Measurements from ENCODE around the gene CDC42SE2.
"Not testable (repeated sequence)": the region's sequence is repeated elsewhere in the genome, so short reads cannot be mapped to it uniquely, and the experiment has no call there.

CDC42SE2 gene

DNA sequence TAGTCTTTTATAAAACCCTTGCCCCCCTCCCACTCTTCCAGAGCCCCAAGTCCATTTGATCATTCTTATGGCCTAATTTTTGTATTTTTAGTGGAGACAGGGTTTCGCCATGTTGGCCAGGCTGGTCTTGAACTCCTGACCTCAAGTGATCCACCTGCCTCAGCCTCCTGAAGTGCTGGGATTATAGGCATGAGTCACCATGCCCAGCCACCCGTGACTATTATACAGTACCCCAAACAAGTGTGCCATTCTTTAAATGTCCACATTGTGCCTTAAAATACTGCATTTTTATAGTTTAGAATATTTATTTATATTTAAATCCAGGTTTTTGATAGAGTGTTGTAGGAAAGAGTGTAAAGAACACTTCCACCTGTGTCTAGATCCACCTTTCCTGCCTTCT, 116.4 kb downstream of the CDC42SE2 start:
- TF ChIP-seq PAX5 (IDR thresholded peaks at IDR 0.05; ENCODE audit: insufficient read depth, low read length, severe bottlenecking), result peak; percentile 29
- not testable (repeated sequence) for DNase-seq (ENCODE audit: insufficient read length, low spot score); FAIRE-seq

DNA sequence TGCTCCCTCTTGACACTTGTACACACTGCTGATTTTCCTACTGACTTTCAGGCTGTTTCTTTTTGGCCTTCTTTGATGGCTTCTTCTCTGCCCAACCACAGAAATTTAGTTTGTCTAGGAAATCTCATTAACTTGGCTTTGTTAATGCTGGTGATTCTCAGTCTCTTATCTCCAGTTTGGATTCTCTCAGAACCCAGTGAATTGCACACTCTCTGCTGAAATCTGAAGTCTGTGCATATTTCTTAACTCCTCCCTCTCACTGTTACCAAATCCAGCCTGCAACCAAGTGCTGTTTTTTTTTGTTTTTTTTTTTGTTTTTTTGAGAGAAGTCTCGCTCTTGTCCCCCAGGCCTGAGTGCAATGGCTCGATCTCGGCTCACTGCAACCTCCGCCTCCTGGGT, 117.2 kb downstream of the CDC42SE2 start:
- FAIRE-seq (no peak), DNase-seq (ENCODE audit: insufficient read length, low spot score) (no peak)
- TF ChIP-seq TAF1 (IDR thresholded peaks at IDR 0.05; ENCODE audit: low read depth, low read length) (no peak), POLR2A (IDR thresholded peaks at IDR 0.05; ENCODE audit: low read depth, low read length) (no peak), POLR2AphosphoS5 (IDR thresholded peaks at IDR 0.05; ENCODE audit: low read depth, low read length) (no peak), SPI1 (IDR thresholded peaks at IDR 0.05; ENCODE audit: low read depth, low read length) (no peak), PAX5 (IDR thresholded peaks at IDR 0.05; ENCODE audit: insufficient read depth, low read length, severe bottlenecking) (no peak), POU2F2 (IDR thresholded peaks at IDR 0.05; ENCODE audit: low read depth, low read length) (no peak)

DNA sequence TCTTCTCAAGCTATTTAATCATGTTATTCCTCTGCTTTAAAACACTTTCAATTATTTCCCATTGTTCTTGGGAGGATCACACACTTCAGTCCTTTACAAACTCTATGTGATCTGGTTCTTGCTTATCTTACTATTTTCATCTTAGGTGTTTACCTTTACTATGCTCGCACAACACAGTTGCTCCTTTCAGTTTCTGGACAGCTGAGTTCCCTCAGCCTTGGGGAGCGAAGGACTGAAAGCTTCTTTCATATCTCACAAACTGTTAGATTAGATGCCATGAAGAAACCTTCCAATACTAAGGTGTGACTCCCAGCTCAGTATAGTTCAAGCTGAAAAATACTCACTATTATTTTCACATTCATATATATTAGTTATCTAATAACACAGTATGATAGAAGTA, 117.9 kb downstream of the CDC42SE2 start:
- no peak for TF ChIP-seq POLR2A (IDR thresholded peaks at IDR 0.05; ENCODE audit: low read depth, low read length)
- no peak for TF ChIP-seq POLR2AphosphoS5 (IDR thresholded peaks at IDR 0.05; ENCODE audit: low read depth, low read length)
- no peak for TF ChIP-seq TAF1 (IDR thresholded peaks at IDR 0.05; ENCODE audit: low read depth, low read length)
- no peak for TF ChIP-seq PAX5 (IDR thresholded peaks at IDR 0.05; ENCODE audit: insufficient read depth, low read length, severe bottlenecking)
- no peak for TF ChIP-seq SPI1 (IDR thresholded peaks at IDR 0.05; ENCODE audit: low read depth, low read length)
- no peak for TF ChIP-seq POU2F2 (IDR thresholded peaks at IDR 0.05; ENCODE audit: low read depth, low read length)
- FAIRE-seq, result peak; percentile 47

GRCh38 chr5:131382407-131383395, 118.8 kb downstream of the CDC42SE2 start:
- FAIRE-seq, result peak; percentile 96
- DNase-seq (ENCODE audit: insufficient read length, low spot score), result no peak
- TF ChIP-seq POU2F2 (IDR thresholded peaks at IDR 0.05; ENCODE audit: low read depth, low read length) (0 out of 2 replicates have a peak, but pooled peaks have one; percentile 12), POLR2AphosphoS5 (IDR thresholded peaks at IDR 0.05; ENCODE audit: low read depth, low read length) (no peak), PAX5 (IDR thresholded peaks at IDR 0.05; ENCODE audit: insufficient read depth, low read length, severe bottlenecking) (no peak), SPI1 (IDR thresholded peaks at IDR 0.05; ENCODE audit: low read depth, low read length) (peak; percentile 12; the same call in 1 of the 2 replicates), TAF1 (IDR thresholded peaks at IDR 0.05; ENCODE audit: low read depth, low read length) (no peak)

More for the DNA sequence above, 117.9 kb downstream of the CDC42SE2 start:
- DNase-seq (ENCODE audit: insufficient read length, low spot score), result no peak

GRCh38 chr5:131384173-131384572, 120.3 kb downstream of the CDC42SE2 start:
- TF ChIP-seq PAX5 (IDR thresholded peaks at IDR 0.05; ENCODE audit: insufficient read depth, low read length, severe bottlenecking), result no peak
- TF ChIP-seq POLR2A (IDR thresholded peaks at IDR 0.05; ENCODE audit: low read depth, low read length), result no peak
- TF ChIP-seq POU2F2 (IDR thresholded peaks at IDR 0.05; ENCODE audit: low read depth, low read length), result no peak
- no peak for TF ChIP-seq TAF1 (IDR thresholded peaks at IDR 0.05; ENCODE audit: low read depth, low read length)
- no peak for TF ChIP-seq POLR2AphosphoS5 (IDR thresholded peaks at IDR 0.05; ENCODE audit: low read depth, low read length)
- TF ChIP-seq SPI1 (IDR thresholded peaks at IDR 0.05; ENCODE audit: low read depth, low read length), result no peak
- FAIRE-seq, result no peak
- no peak for DNase-seq (ENCODE audit: insufficient read length, low spot score)

DNA sequence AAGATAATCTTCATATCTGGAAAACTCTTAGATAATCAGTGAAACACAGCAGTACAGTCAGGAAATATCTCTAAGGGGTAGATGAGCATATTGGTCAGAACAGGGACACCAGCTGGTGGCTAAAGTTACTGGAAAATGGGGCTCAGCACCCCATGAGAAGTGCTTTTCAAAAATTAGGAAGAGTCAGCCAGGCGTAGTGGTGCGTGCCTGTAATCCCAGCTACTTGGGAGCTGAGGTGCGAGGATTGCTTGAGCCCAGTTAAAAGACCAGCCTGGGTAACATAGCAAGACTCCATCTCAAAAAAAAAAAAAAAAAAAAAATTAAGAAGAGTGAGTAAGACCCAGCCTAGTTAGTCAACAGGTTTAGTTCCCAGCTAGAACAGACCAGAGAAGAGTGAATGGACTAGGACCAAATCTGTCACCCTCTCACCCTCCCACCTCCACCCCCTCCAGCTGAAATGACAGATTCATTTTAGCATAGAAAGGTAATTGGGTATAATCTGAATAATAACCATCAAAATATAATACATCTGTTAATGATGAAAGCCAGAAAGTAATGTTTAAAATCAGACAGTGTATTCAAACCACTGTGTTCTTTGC, 120.9 kb downstream of the CDC42SE2 start:
- DNase-seq (ENCODE audit: insufficient read length, low spot score) (no peak), FAIRE-seq (no peak)
- TF ChIP-seq POLR2AphosphoS5 (IDR thresholded peaks at IDR 0.05; ENCODE audit: low read depth, low read length), result no peak
- no peak for TF ChIP-seq PAX5 (IDR thresholded peaks at IDR 0.05; ENCODE audit: insufficient read depth, low read length, severe bottlenecking)
- no peak for TF ChIP-seq POLR2A (IDR thresholded peaks at IDR 0.05; ENCODE audit: low read depth, low read length)
- TF ChIP-seq SPI1 (IDR thresholded peaks at IDR 0.05; ENCODE audit: low read depth, low read length), result no peak
- no peak for TF ChIP-seq TAF1 (IDR thresholded peaks at IDR 0.05; ENCODE audit: low read depth, low read length)
- no peak for TF ChIP-seq POU2F2 (IDR thresholded peaks at IDR 0.05; ENCODE audit: low read depth, low read length)

GRCh38 chr5:131386124-131386523, 122.3 kb downstream of the CDC42SE2 start:
- no peak for DNase-seq (ENCODE audit: insufficient read length, low spot score)
- TF ChIP-seq SPI1 (IDR thresholded peaks at IDR 0.05; ENCODE audit: low read depth, low read length), result no peak
- no peak for TF ChIP-seq POLR2A (IDR thresholded peaks at IDR 0.05; ENCODE audit: low read depth, low read length)
- TF ChIP-seq POU2F2 (IDR thresholded peaks at IDR 0.05; ENCODE audit: low read depth, low read length), result no peak
- no peak for TF ChIP-seq POLR2AphosphoS5 (IDR thresholded peaks at IDR 0.05; ENCODE audit: low read depth, low read length)
- TF ChIP-seq TAF1 (IDR thresholded peaks at IDR 0.05; ENCODE audit: low read depth, low read length), result no peak
- FAIRE-seq, result no peak

- no peak for TF ChIP-seq POLR2A (IDR thresholded peaks at IDR 0.05; ENCODE audit: low read depth, low read length)
- no peak for TF ChIP-seq TAF1 (IDR thresholded peaks at IDR 0.05; ENCODE audit: low read depth, low read length)
- TF ChIP-seq SPI1 (IDR thresholded peaks at IDR 0.05; ENCODE audit: low read depth, low read length), result no peak
- no peak for TF ChIP-seq POLR2AphosphoS5 (IDR thresholded peaks at IDR 0.05; ENCODE audit: low read depth, low read length)
- no peak for TF ChIP-seq POU2F2 (IDR thresholded peaks at IDR 0.05; ENCODE audit: low read depth, low read length)
- no peak for TF ChIP-seq PAX5 (IDR thresholded peaks at IDR 0.05; ENCODE audit: insufficient read depth, low read length, severe bottlenecking)
- FAIRE-seq (no peak), DNase-seq (ENCODE audit: insufficient read length, low spot score) (no peak)
These were observed 122.9 kb downstream of the CDC42SE2 start for GRCh38 chr5:131386779-131387178.

- DNase-seq (ENCODE audit: insufficient read length, low spot score) (no peak), FAIRE-seq (no peak)
- TF ChIP-seq TAF1 (IDR thresholded peaks at IDR 0.05; ENCODE audit: low read depth, low read length) (no peak), POU2F2 (IDR thresholded peaks at IDR 0.05; ENCODE audit: low read depth, low read length) (no peak), POLR2AphosphoS5 (IDR thresholded peaks at IDR 0.05; ENCODE audit: low read depth, low read length) (no peak; the same call in 1 of the 2 replicates), POLR2A (IDR thresholded peaks at IDR 0.05; ENCODE audit: low read depth, low read length) (no peak), SPI1 (IDR thresholded peaks at IDR 0.05; ENCODE audit: low read depth, low read length) (no peak), PAX5 (IDR thresholded peaks at IDR 0.05; ENCODE audit: insufficient read depth, low read length, severe bottlenecking) (no peak)
These were observed 123.4 kb downstream of the CDC42SE2 start for GRCh38 chr5:131387255-131387654.
